DMS153 treated with DMSO at 0.1 percent for 48 hours (cell line): ENCODE results near the gene SH3BP4.

Source experiments
- DNase-seq: peaks from one replicate; lab custom pipeline; 2025; ENCODE audit not compliant: unreplicated experiment; lab: John Stamatoyannopoulos, UW

SH3BP4 gene

GRCh38 chr2:234945339-234945873 lies 6.4 kb upstream of the SH3BP4 start:
- DNase-seq, result no peak

GRCh38 chr2:234947556-234947955 lies 4.3 kb upstream of the SH3BP4 start:
- DNase-seq, result no peak

GRCh38 chr2:234949762-234950434 lies 1.9 kb upstream of the SH3BP4 start:
- no peak for DNase-seq

DNA sequence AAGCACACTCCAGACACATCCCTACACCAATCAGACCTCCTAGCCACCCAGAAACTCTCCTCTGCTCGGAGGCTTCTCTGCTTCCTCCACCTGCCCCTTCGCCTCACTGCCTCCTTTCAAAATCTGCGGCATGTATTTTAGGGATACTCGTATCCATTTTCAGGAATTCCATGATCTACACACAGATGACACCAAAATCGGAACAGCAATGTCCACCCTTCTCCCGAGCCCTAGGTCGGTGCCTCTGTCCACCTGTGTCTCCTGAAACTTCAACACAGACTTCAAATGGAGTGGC lies 1.4 kb upstream of the SH3BP4 start:
- no peak for DNase-seq

GRCh38 chr2:234950730-234951663 lies 820 bp upstream of the SH3BP4 start:
- DNase-seq, result no peak

DNA sequence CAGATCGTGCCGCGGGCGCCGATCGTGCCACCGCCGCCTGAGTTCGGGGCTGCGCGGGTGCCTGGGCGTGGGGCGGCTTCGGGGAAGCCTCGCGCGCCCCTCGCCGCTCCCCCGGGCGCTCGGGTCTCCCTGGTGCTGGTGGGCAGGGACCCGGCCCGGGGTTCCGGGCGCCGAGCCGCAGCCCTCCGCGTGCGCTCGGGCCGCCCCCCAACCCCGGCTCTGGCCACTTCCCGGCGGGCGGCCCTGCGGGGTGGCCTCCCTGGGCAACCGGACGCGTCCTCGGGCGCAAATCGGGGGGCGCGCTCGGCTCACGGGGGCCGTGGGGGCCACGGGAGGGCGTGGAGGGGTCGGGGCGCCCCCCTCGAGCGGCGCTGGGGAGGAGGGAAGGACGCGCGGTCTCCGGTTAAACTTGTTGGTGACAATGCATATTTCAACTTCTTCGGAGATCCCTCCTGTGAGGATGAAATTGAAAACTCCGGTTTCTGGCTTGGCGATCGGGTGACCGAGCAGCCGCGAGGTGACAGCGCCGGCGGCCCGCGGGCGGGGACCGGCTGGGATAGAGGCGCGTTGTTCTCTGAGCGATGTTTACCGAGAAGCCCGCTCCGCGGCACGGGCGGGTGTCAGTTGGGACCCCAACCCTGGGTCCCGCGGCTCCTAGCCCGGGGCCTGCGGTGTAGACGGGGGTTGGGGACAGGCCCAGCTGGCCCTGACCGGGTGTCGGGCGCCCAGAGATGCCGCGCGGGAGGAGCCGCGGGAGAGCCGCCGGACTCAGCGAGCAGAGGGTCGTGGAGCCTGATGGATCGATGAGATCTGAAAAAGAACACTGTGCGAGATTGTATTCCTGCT lies 676 bp downstream of the SH3BP4 start:
- DNase-seq, result no peak

- DNase-seq, result no peak
These were observed 1.6 kb downstream of the SH3BP4 start for GRCh38 chr2:234953116-234954031.

GRCh38 chr2:234954551-234954992 lies 2.8 kb downstream of the SH3BP4 start:
- no peak for DNase-seq

DNA sequence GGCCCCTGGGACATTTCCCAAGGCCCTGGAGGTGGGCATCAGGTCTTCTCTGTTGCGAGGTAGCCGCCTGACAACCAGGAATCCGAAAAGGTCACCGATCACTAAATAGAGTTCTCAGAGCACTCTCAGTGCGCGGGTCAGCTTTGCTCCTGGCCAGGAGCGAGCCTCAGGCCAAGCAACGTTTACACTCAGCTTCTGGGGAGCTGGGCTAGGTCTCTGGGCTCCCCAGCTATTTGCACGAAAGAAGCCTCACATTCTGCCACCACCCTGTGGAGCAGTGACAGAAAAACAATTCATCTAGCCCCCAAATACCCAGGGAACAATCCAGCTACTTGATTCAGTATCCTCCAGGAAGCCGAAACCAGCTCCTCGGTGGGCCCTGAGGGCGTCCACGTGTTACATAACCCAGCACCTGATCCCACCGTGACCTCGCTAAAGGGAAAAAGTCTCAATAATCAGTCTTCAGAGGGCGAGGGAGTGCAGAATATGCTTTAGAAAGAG lies 3.3 kb downstream of the SH3BP4 start:
- no peak for DNase-seq

DNA sequence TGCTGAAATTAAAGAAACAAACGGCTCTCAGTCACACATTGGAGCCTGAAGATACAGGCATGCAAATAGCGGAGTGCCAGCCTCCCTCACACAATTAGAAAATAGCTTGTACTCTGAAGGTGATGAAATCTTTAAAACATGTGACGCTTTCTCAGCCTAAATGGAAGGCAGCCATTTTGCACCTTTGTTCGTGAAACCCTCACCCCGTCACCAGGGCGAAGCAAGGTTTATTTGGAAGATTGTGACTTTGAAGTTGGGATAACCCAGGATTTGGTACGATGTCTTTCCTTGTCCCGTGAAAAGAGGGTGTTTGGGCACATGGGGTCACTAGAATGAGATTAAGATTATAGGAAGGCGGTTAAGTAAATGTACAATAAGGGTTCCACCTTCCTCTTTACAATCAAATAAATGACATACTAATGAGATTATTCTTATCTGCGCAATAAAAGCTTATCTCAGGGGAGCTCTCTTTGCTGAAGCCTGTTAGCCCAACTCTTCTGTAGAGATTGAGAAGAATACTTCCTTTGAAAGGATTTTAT lies 4.2 kb downstream of the SH3BP4 start:
- DNase-seq, result no peak

- no peak for DNase-seq
These were observed 6.0 kb downstream of the SH3BP4 start for GRCh38 chr2:234957834-234958135.

GRCh38 chr2:234958311-234958710 lies 6.5 kb downstream of the SH3BP4 start:
- no peak for DNase-seq

GRCh38 chr2:234958746-234959395 lies 7.1 kb downstream of the SH3BP4 start:
- no peak for DNase-seq

DNA sequence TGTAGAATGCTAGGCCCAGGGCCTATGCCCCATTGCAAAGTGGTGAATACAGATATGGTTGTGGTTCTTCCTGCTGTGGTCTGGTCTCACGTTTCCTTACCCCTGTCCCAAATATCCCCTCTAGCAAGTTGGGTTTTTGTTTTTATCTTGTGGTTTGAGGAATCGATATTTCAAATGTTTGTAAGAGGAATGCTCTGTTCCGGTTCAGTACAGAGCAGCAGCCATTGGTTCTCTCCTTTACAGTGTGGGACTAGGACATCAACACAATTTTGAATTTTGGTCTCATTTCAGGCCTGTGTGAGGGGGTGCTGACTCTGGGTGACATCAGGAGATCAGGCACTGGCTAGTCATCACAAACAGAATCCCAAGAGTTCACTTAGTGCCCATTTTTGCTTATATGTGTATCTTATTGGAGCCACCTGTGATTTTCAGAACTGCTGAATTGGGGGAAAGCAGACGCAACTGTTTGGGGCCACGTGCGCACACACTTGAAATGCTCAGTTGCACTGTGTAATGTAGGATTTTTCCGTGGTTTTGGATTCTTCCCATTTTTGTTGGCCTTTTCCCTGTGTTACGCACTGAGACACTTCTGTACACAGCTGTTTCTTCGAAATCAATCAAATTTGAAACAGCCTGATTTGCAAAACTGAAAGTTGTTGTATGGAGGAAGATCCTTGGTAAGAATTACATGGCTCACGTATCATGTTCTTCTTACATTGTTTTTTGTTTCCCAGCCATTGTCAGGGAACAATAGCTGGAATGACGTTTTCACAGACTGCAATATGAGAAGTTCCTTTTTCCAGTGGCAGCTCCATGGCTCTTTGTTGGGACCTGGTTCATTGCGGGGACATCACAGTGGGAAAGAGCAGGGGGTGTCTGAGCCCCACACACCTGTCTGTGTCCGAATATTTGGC lies 8.6 kb downstream of the SH3BP4 start:
- DNase-seq, result no peak

- no peak for DNase-seq
These were observed 10.0 kb downstream of the SH3BP4 start for GRCh38 chr2:234961784-234962183.

GRCh38 chr2:234963773-234964615 lies 12.2 kb downstream of the SH3BP4 start:
- no peak for DNase-seq

DNA sequence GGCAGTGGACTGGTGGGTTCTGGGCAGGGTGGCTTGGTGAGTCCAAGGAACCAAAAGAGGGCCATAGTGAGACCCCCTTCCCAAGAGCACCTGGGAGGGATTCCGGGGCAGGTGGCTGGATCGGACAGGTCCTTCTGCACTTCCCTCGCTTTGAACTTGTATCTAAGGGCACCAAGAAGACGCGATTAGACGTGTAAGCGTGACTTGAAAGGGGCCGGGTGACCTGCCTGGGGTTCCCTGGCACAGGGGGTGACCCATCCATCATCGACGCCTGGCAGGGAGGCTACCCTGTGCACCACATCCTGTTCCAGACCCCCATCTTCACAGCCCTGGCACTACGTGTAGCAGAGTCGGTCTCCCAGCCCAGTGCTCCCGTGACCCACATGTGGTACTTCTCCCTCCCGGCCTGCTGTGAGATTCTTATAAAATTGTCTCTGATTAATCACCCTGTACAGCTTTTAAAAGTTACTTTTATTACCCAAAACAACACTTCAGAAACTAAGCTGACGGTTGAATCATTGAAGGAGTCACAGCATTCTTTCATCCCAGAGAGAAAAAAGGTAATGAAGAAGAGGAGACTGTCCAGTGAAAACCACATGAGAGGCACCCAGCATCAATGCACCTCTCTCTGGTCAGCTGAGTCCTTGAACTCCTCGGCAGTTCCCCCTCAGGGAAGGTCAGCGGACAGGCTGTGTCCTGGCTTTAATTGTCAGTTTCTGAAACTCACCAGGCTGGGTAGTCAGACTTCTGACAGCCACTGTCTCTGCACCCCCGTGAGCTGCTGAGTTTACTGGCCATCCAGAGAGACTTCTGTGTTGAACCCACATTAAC lies 13.0 kb downstream of the SH3BP4 start:
- no peak for DNase-seq
